OCI-LY7 (cell line): Measurements from ENCODE around the gene RASD1.

Source experiments
- CTCF ChIP-seq: fragments of 200-600 bp; sonication (generic); conservative IDR thresholded peaks from 2 replicates; pipeline ENCODE4 v1.5.1; 2014; ENCODE audit warnings: mild to moderate bottlenecking, antibody characterized with exemption, low read length, moderate library complexity, mixed read lengths
- EZH2phosphoT487 ChIP-seq: fragments of 200-600 bp; sonication (generic); IDR thresholded peaks from 2 replicates; pipeline ENCODE4 v1.6.1; 2018; ENCODE audit warnings: low read depth, borderline replicate concordance, mild to moderate bottlenecking, mixed run types, antibody characterized with exemption, low read length, moderate library complexity, mixed read lengths

- no peak for TF ChIP-seq CTCF
- TF ChIP-seq EZH2phosphoT487: no peak
These were observed 49.8 kb upstream of the RASD1 start for GRCh38 chr17:17545984-17546383.
